GM13976 (cell line): ENCODE data around the gene NTRK3.
"Not testable (repeated sequence)": the region's sequence is repeated elsewhere in the genome, so short reads cannot be mapped to it uniquely, and the experiment has no call there.

Source experiments
- DNase-seq: peaks from one replicate; pipeline ENCODE4 v3.0.0; 2012; ENCODE audit warnings: low spot score
- CTCF ChIP-seq: IDR thresholded peaks from 2 replicates; pipeline ENCODE4 v1.5.1; 2012; ENCODE audit warnings: borderline replicate concordance, mild to moderate bottlenecking; ENCODE audit not compliant: insufficient read depth; ENCODE audit errors: extremely low read depth, missing control alignments, control extremely low read depth
- in situ Hi-C: fragments of 300-500 bp; cut with MboI; formaldehyde crosslinking; loops from one replicate; pipeline ENCODE4 v1.12.0; 2022; ENCODE audit warnings: low sequenced_read_pairs, mixed read lengths, inconsistent platforms; ENCODE audit not compliant: unreplicated experiment

The NTRK3 gene

GRCh38 chr15:88076328-88076727 is 180.2 kb downstream of the NTRK3 start:
- no peak for DNase-seq

DNA sequence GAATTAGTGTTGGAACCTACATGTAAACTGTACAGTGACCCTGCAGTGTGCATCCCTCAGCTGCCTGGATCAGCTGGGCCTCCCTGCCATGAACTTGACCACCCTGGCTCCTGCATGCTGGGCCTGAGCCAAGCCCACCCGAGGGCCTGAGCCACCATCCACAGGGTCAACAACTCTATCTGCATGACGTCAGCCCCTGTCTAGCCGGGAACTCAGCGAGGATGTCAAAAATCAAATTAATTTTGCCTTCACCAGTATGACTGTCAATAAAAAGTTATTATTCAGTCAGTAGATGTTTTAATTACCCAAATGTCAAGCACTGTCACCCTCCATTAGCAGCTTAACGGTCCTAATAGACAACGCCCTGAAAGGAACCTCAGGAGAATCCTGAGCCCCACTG is 181.4 kb downstream of the NTRK3 start:
- DNase-seq, result no peak
- TF ChIP-seq CTCF, result no peak
- in situ Hi-C loops, result no loop called here

More at GRCh38 chr15:88076328-88076727, 180.2 kb downstream of the NTRK3 start:
- in situ Hi-C loops, result no loop called here
- TF ChIP-seq CTCF, result no peak

DNA sequence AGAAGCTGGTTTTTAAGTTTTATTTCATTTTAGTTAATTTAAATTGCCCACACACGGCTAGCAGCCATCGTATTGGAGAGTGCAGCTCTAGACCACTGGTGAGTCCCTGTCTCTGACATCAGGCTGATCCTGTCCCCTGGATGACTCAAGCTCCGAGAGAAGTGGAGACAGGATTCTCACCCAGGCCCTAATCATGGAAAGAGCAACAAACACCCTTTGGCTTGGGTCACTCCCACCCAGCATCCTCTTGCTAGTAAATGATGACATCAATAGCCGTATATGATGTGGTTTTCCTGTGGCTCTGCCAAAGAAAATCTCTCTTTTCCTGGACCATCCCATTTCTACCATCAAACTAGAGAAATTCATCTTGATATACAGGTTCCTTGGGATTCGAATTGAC is 182.2 kb downstream of the NTRK3 start:
- in situ Hi-C loops, result no loop called here
- DNase-seq, result no peak
- TF ChIP-seq CTCF, result no peak

GRCh38 chr15:88073391-88073691 is 183.2 kb downstream of the NTRK3 start:
- in situ Hi-C loops, result no loop called here
- TF ChIP-seq CTCF, result no peak
- DNase-seq, result no peak

GRCh38 chr15:88072598-88073390 is 183.7 kb downstream of the NTRK3 start:
- in situ Hi-C loops, result no loop called here
- no peak for DNase-seq
- TF ChIP-seq CTCF, result no peak

GRCh38 chr15:88072133-88072532 is 184.4 kb downstream of the NTRK3 start:
- DNase-seq, in situ Hi-C loops: not testable (repeated sequence)

DNA sequence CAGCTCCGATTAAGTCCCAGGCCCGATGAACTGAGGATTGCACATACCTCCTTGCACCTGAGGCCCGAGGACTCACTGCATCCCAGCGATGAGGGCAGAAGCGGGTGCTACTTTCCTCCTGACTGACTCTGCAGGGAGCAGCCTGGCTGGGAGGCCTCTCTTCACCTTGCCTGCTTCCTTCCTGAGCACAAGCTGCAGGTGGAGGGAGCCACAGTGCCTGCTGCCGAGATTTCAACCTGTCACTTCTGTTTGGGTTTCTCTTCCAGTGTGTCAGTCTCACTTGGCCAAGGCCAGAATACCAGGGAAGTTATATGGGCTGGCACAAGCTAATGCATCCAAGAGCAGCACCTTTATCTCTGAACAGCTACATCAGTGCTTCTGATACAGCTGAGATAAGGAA is 185.4 kb downstream of the NTRK3 start:
- no peak for DNase-seq
- in situ Hi-C loops, result no loop called here
- no peak for TF ChIP-seq CTCF
